PC-9 (cell line): ENCODE data around the gene GLB1L. TPM values are rescaled to one million over a fixed set of nuclear protein-coding genes. Genes with fewer than 3 reads are reported as not detected.
A peak's percentile ranks its signal among the peaks of the same experiment; 100 is the strongest.

ENCODE experiments used
- BruUV-seq: library from RNA; stranded (reverse); fragments of 400-500 nt; replicated peaks from 2 replicates; lab custom pipeline; 2021; lab: Mats Ljungman, UMichigan
- CTCF ChIA-PET: fragments of 300-600 bp; sonication (Branson Sonifier 250); formaldehyde crosslinking; loops from one replicate; lab custom pipeline; 2022; ENCODE audit warnings: antibody characterized with exemption; lab: Charles Lee
- POLR2A ChIA-PET: fragments of 300-600 bp; sonication (Branson Sonifier 250); formaldehyde crosslinking; loops from one replicate; lab custom pipeline; 2022; ENCODE audit warnings: antibody characterized with exemption; ENCODE audit not compliant: unreplicated experiment; lab: Charles Lee
- DNase-seq, 2 experiments: peaks; one replicate each; pipeline versions ENCODE4 v3.0.0 to v3.0.0-alpha.2; 2015 to 2022; ENCODE audit warnings: mixed read lengths in 1 of 2
- H2AFZ ChIP-seq: fragments of 200-600 bp; sonication (generic); 2 replicates; pipeline ENCODE4 v1.8.1; 2017; ENCODE audit warnings: antibody characterized with exemption
- H3F3A ChIP-seq: fragments of 200-600 bp; sonication (generic); 2 replicates; pipeline ENCODE4 v1.8.1; 2017; ENCODE audit warnings: antibody characterized with exemption, mild to moderate bottlenecking, low read depth; ENCODE audit not compliant: insufficient read depth
- H3K27ac ChIP-seq: fragments of 200-600 bp; sonication (generic); 2 replicates; pipeline ENCODE4 v1.6.1; 2016; ENCODE audit warnings: mixed run types
- H3K27me3 ChIP-seq: fragments of 200-600 bp; sonication (generic); 2 replicates; pipeline ENCODE4 v1.6.1; 2016; ENCODE audit warnings: low read depth, mixed run types; ENCODE audit not compliant: insufficient read depth
- H3K36me3 ChIP-seq: fragments of 200-600 bp; sonication (generic); 2 replicates; pipeline ENCODE4 v1.6.1; 2016; ENCODE audit warnings: low read depth, mixed run types
- H3K4me1 ChIP-seq: fragments of 200-600 bp; sonication (generic); replicated peaks from 2 replicates; pipeline ENCODE4 v1.6.1; 2016; ENCODE audit warnings: mixed run types; ENCODE audit not compliant: insufficient read depth
- H3K4me2 ChIP-seq: fragments of 200-600 bp; sonication (generic); 2 replicates; pipeline ENCODE4 v1.6.1; 2017; ENCODE audit warnings: mixed run types
- H3K4me3 ChIP-seq: fragments of 200-600 bp; sonication (generic); 2 replicates; pipeline ENCODE4 v1.6.1; 2016; ENCODE audit warnings: mixed run types
- H3K79me2 ChIP-seq: fragments of 200-600 bp; sonication (generic); 2 replicates; pipeline ENCODE4 v1.6.1; 2017; ENCODE audit warnings: low read depth, mixed run types
- H3K9me2 ChIP-seq: fragments of 200-600 bp; sonication (generic); 2 replicates; pipeline ENCODE4 v1.8.1; 2017; ENCODE audit warnings: mild to moderate bottlenecking; ENCODE audit not compliant: insufficient read depth
- H3K9me3 ChIP-seq: fragments of 200-600 bp; sonication (generic); 2 replicates; pipeline ENCODE4 v1.8.1; 2016; ENCODE audit warnings: low read depth; ENCODE audit not compliant: insufficient read depth
- H4K20me1 ChIP-seq: fragments of 200-600 bp; sonication (generic); 2 replicates; pipeline ENCODE4 v1.8.1; 2017; ENCODE audit not compliant: insufficient read depth
- EZH2 ChIP-seq: fragments of 200-600 bp; sonication (generic); IDR thresholded peaks from 2 replicates; pipeline ENCODE4 v1.8.0; 2017; ENCODE audit warnings: antibody characterized with exemption, low read depth
- intact Hi-C: fragments of 100-400 bp; cut with micrococcal nuclease; formaldehyde crosslinking; loops from one replicate; pipeline ENCODE4 v1.10.0; 2022; ENCODE audit not compliant: unreplicated experiment
- total RNA-seq: library from RNA; stranded (reverse); gene quantifications from 2 replicates; pipeline ENCODE4 v1.2.3, GENCODE V29; 2021
- TF ChIP-seq, protein P1 (sequence below): fragments of 200-600 bp; sonication (generic); conservative IDR thresholded peaks from 2 replicates; pipeline ENCODE4 v1.6.1; 2017; ENCODE audit warnings: mixed run types, antibody characterized with exemption, mild to moderate bottlenecking, moderate library complexity

Gene GLB1L
- total RNA-seq, 1 experiment from 2014 or later, result 10.8 TPM

DNA sequence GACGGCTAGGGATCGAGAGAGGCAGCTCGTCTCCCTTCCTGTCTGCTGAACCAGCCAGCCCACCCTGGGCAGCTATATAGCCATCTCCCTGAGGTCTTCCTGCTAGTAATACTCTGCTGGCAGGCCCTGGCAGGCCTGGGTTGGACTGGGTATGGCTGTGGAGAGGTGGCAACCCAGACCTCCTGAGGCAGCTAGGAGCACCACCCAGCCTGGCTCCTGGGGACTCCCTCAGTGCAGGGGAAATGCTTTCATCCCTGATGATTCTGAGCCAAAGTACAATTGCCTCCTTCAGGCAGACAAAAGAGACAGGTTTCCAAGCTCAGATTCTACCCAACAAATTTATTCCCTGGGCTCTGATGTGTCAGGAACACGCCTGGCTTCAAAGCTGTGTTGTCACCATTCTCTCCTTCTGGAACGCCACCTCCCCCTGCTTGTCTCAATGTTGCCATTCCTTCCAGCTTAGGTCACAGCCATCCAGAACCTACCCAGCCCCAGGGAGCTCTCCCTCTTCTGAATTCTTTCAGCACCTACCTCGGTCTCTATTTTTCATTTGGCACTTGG, 29.2 kb upstream of the GLB1L start:
- H3K4me1 ChIP-seq, result peaks cover 49% of the 10 kb centered on the region
- no peak overlapping the region for H2AFZ ChIP-seq
- H3K79me2 ChIP-seq, result no peaks in the 10 kb centered on the region
- DNase-seq, result peak; percentile 82 to 90
- H3F3A ChIP-seq, result peaks cover 40% of the 10 kb centered on the region
- ChIA-PET POLR2A (interaction anchor here (0.5 to 1.2 kb wide), 8 partner anchors 12 to 102 kb away, joined by 3 to 19 read pairs (median 8); partner anchors contain the start of genes ANKZF1, ATG9A and CNPPD1), CTCF (interaction anchor here (0.5 to 1.5 kb wide), 3 partner anchors 21 to 231 kb away, joined by 3 to 13 read pairs (median 5); no protein-coding TSS in a partner anchor)
- H4K20me1 ChIP-seq, result no peaks in the 10 kb centered on the region
- no peaks in the 10 kb centered on the region for H3K9me2 ChIP-seq
- no peaks in the 10 kb centered on the region for H3K27me3 ChIP-seq
- H3K27ac ChIP-seq, result peak overlapping the region; percentile 95
- TF ChIP-seq EZH2, result no peak
- TF ChIP-seq, protein P1, sequence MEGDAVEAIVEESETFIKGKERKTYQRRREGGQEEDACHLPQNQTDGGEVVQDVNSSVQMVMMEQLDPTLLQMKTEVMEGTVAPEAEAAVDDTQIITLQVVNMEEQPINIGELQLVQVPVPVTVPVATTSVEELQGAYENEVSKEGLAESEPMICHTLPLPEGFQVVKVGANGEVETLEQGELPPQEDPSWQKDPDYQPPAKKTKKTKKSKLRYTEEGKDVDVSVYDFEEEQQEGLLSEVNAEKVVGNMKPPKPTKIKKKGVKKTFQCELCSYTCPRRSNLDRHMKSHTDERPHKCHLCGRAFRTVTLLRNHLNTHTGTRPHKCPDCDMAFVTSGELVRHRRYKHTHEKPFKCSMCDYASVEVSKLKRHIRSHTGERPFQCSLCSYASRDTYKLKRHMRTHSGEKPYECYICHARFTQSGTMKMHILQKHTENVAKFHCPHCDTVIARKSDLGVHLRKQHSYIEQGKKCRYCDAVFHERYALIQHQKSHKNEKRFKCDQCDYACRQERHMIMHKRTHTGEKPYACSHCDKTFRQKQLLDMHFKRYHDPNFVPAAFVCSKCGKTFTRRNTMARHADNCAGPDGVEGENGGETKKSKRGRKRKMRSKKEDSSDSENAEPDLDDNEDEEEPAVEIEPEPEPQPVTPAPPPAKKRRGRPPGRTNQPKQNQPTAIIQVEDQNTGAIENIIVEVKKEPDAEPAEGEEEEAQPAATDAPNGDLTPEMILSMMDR, result no peak
- intact Hi-C loops, result loop anchor here (1.0 to 10.0 kb wide), 4 partner anchors 21 to 380 kb away; partner anchors contain the start of genes ABCB6, TUBA4A and TUBA4B
- H3K9me3 ChIP-seq, result no peaks in the 10 kb centered on the region
- BruUV-seq, result TSS peak; percentile 86
- H3K4me3 ChIP-seq, result peak overlapping the region; percentile 18; the same call in 1 of the 2 replicates
- no peaks in the 10 kb centered on the region for H3K36me3 ChIP-seq
- H3K4me2 ChIP-seq, result peak overlapping the region; percentile 74

DNA sequence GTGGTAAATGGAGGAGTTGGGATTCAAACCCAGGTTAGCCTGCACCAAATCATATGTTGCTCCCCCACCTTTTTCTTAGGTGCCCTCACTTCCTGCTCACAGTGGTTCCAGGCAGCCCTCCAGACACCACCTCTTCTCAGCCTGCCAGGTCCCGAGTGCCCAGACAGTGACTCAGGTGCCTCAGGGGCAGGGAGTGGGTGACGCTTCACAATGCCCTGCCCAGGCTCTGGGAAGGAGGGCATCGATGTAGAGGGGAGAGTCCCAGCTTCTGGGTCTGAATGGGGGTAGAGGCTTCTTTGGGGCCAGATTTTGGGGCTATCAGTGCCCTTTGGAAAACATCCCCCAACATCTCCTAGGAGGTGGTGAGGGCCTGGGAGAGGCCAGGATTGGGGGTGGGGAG, 28.7 kb upstream of the GLB1L start:
- Histone ChIP-seq H3K27me3 (no peaks in the 10 kb centered on the region), H3K27ac (peak overlapping the region; percentile 95), H2AFZ (no peak overlapping the region), H3K9me3 (no peaks in the 10 kb centered on the region), H3K4me2 (peak overlapping the region; percentile 74), H3F3A (peaks cover 40% of the 10 kb centered on the region), H3K9me2 (no peaks in the 10 kb centered on the region), H3K4me3 (peak overlapping the region; percentile 18; the same call in 1 of the 2 replicates), H3K4me1 (peaks cover 49% of the 10 kb centered on the region), H3K36me3 (no peaks in the 10 kb centered on the region), H4K20me1 (no peaks in the 10 kb centered on the region), H3K79me2 (no peaks in the 10 kb centered on the region)
- no TSS peak for BruUV-seq
- TF ChIP-seq EZH2, result no peak
- TF ChIP-seq, protein P1, result no peak
- intact Hi-C loops, result loop anchor here (1.0 to 10.0 kb wide), 4 partner anchors 21 to 379 kb away; partner anchors contain the start of genes ABCB6, TUBA4A and TUBA4B
- CTCF ChIA-PET, result interaction anchor here (0.5 to 1.5 kb wide), 4 partner anchors 21 to 878 kb away, joined by 3 to 13 read pairs (median 4); no protein-coding TSS in a partner anchor
- DNase-seq, result peak; percentile 88 to 91
- POLR2A ChIA-PET, result interaction anchor here (0.6 to 1.2 kb wide), 6 partner anchors 19 to 534 kb away, joined by 3 to 27 read pairs (median 8); partner anchors contain the start of genes ANKZF1, ATG9A, CNPPD1 and TUBA4B

DNA sequence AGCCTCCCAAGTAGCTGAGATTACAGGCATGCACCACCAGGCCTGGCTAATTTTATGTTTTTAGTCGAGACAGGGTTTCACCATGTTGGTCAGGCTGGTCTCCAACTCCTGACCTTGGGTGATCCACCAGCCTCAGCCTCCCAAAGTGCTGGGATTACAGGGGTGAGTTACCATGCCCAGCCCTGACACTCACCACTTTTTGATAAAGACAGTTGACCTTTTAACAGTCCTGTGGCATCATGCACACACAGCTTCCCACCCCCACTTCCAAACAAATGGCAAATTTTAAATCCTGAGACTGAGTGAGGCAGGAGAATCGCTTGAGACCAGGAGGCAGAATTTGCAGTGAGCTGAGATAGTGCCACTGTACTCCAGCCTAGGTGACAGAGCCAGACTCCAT, 27.8 kb upstream of the GLB1L start:
- H2AFZ ChIP-seq, result no peak overlapping the region
- ChIA-PET POLR2A (no interaction called here), CTCF (interaction anchor here (0.7 kb wide), 1 partner anchor 89 kb away, joined by 4 read pairs; no protein-coding TSS in a partner anchor)
- intact Hi-C loops, result loop anchor here (10.0 kb wide), 1 partner anchor 378 kb away; no protein-coding TSS in a partner anchor
- H3F3A ChIP-seq, result peaks cover 30% of the 10 kb centered on the region
- no peaks in the 10 kb centered on the region for H4K20me1 ChIP-seq
- no peaks in the 10 kb centered on the region for H3K9me2 ChIP-seq
- TF ChIP-seq, protein P1, result no peak
- no peak for TF ChIP-seq EZH2
- H3K27ac ChIP-seq, result peak overlapping the region; percentile 95
- H3K9me3 ChIP-seq, result no peaks in the 10 kb centered on the region
- no peaks in the 10 kb centered on the region for H3K27me3 ChIP-seq
- BruUV-seq, result no TSS peak
- DNase-seq, result no peak
- 0 out of 2 replicates have a peak overlapping the region, but pooled peaks have one; percentile 19 for H3K4me2 ChIP-seq
- H3K79me2 ChIP-seq, result no peaks in the 10 kb centered on the region
- no peaks in the 10 kb centered on the region for H3K36me3 ChIP-seq
- no peak overlapping the region for H3K4me3 ChIP-seq
- H3K4me1 ChIP-seq, result peaks cover 40% of the 10 kb centered on the region
